Measurements from ENCODE around the gene DNAJC4. TPM values are rescaled to one million over a fixed set of nuclear protein-coding genes. Genes with fewer than 3 reads are reported as not detected.

The DNAJC4 gene
- total and polyA plus RNA-seq, 9 of the 15 experiments (the other 6 are each of a cell fraction or from before 2014, with no cell fraction given): 4.0 to 32.6 (median 19.9) TPM

- TF ChIP-seq STAT6 (CRISPR knock-in tag; IDR thresholded peaks at IDR 0.05): no peak
- no peak for TF ChIP-seq ETV6 (IDR thresholded peaks at IDR 0.05; ENCODE audit: borderline replicate concordance in 1 of 2, low read depth in 2 of 2, low read length in 1 of 2)
- TF ChIP-seq ETV6 (CRISPR knock-in tag; IDR thresholded peaks at IDR 0.05; ENCODE audit: borderline replicate concordance): no peak
- TF ChIP-seq E2F8 (IDR thresholded peaks at IDR 0.05; ENCODE audit: low read depth, partially characterized antibody): peak; percentile 12
- TF ChIP-seq SIX5 (IDR thresholded peaks at IDR 0.05; ENCODE audit: borderline replicate concordance in 1 of 2, insufficient read depth in 1 of 2, low read depth in 1 of 2, low read length in 2 of 2): no peak
- TF ChIP-seq TARDBP (IDR thresholded peaks at IDR 0.05): no peak
- TF ChIP-seq HIVEP1 (CRISPR knock-in tag; IDR thresholded peaks at IDR 0.05): no peak
- TF ChIP-seq HMG20A (CRISPR knock-in tag; conservative IDR thresholded peaks at IDR 0.05): no peak
- TF ChIP-seq HDAC6 (IDR thresholded peaks at IDR 0.05; ENCODE audit: low read depth, low read length): no peak
- TF ChIP-seq HEY1 (CRISPR knock-in tag; IDR thresholded peaks at IDR 0.05; ENCODE audit: borderline replicate concordance): no peak
- TF ChIP-seq SAP30 (IDR thresholded peaks at IDR 0.05; ENCODE audit: borderline replicate concordance, insufficient read depth, low read depth, low read length, poor library complexity, severe bottlenecking): peak; percentile 59
- peak; percentile 70 for TF ChIP-seq ARID1B (IDR thresholded peaks at IDR 0.05)
- no peak for TF ChIP-seq SPI1 (IDR thresholded peaks at IDR 0.05; ENCODE audit: borderline replicate concordance, low read depth, low read length)
- no peak for TF ChIP-seq ZNF3 (CRISPR knock-in tag; IDR thresholded peaks at IDR 0.05)
- TF ChIP-seq XRCC4 (IDR thresholded peaks at IDR 0.05; ENCODE audit: extremely low read depth, insufficient read depth, insufficient read length): no peak
- no peak for TF ChIP-seq ZNF175 (CRISPR knock-in tag; IDR thresholded peaks at IDR 0.05; ENCODE audit: low read depth)
- no peak for TF ChIP-seq PRPF4 (IDR thresholded peaks at IDR 0.05; ENCODE audit: insufficient read depth, low read depth, low read length, poor library complexity, severe bottlenecking)
- peak; percentile 44 for TF ChIP-seq DACH1 (IDR thresholded peaks at IDR 0.05; ENCODE audit: partially characterized antibody)
- TF ChIP-seq MAFG (tag; conservative IDR thresholded peaks at IDR 0.05): no peak
- no peak for TF ChIP-seq GTF2B (IDR thresholded peaks at IDR 0.05; ENCODE audit: extremely low read depth, insufficient read length)
- TF ChIP-seq NONO (IDR thresholded peaks at IDR 0.05; ENCODE audit: low read depth in 2 of 2, low read length in 1 of 2): peak in 1 of 2 experiments; percentile 56; a peak in 1 of 4 replicates
Observed at GRCh38 chr11:64245797-64246620, 15.7 kb downstream of the DNAJC4 start (continued).
